K562 (cell line): ENCODE results near the gene PA2G4. TPM values are rescaled to one million over a fixed set of nuclear protein-coding genes. Genes with fewer than 3 reads are reported as not detected.

Source experiments
- ATAC-seq: fragments of 200-7000 bp; cut with Tn5 transposase; 3 replicates; pipeline ENCODE4 v1.9.1; 2020; ENCODE audit warnings: moderate library complexity
- BruUV-seq: library from RNA; stranded (reverse); fragments of 400-500 nt; replicated peaks from 2 replicates; lab custom pipeline; 2021; lab: Mats Ljungman, UMichigan
- CTCF ChIA-PET: fragments of 300-600 bp; formaldehyde crosslinking; extraction: SDS; loops from one replicate; lab custom pipeline; 2021; ENCODE audit warnings: low intra/inter-chr PET ratio; lab: Yijun Ruan, JAX
- POLR2A ChIA-PET: fragments of 300-600, 350-650 bp; sonication (Branson Sonifier 250); formaldehyde crosslinking; extraction: SDS; loops from one replicate; lab custom pipeline; 2021; ENCODE audit warnings: antibody characterized with exemption, inconsistent platforms; lab: Yijun Ruan, JAX
- DNase-seq, 4 experiments: peaks; one replicate each; pipeline versions ENCODE4 v3.0.0 to v3.0.0-alpha.2; 2011 to 2018; ENCODE audit warnings: low spot score in 3 of 4, mixed read lengths in 3 of 4; ENCODE audit errors: extremely low read depth in 1 of 4
- FAIRE-seq: peaks from 2 replicates; lab custom pipeline; 2011; peaks lifted over from hg19 to GRCh38; lab: Jason Lieb, UNC
- H2AFZ ChIP-seq: 2 replicates; pipeline ENCODE4 v1.6.0; 2011; ENCODE audit warnings: low read depth, low read length, control low read depth, inconsistent platforms
- H3K27ac ChIP-seq: fragments of 200-600 bp; 3 replicates; pipeline ENCODE4 v1.8.0; 2011; ENCODE audit warnings: low read depth, mild to moderate bottlenecking, control low read depth, inconsistent platforms, low read length, moderate library complexity, mixed read lengths; ENCODE audit errors: extremely low read depth
- H3K27me3 ChIP-seq, 2 experiments: fragments of 300-600 bp in 1 of 2; 2 replicates in 1 of 2; 3 replicates in 1 of 2; pipeline versions ENCODE4 v1.6.0 to v1.8.0; 2011; ENCODE audit warnings: inconsistent platforms in 2 of 2, low read length in 2 of 2, mild to moderate bottlenecking in 1 of 2, mixed read lengths in 1 of 2, moderate library complexity in 1 of 2; ENCODE audit not compliant: control insufficient read depth in 2 of 2, insufficient read depth in 2 of 2
- H3K36me3 ChIP-seq: fragments of 300-600 bp; 3 replicates; pipeline ENCODE4 v1.8.0; 2011; ENCODE audit warnings: mild to moderate bottlenecking, low read length, inconsistent platforms; ENCODE audit not compliant: control insufficient read depth, insufficient read depth
- H3K4me1 ChIP-seq, 2 experiments: fragments of 200-600 bp in 1 of 2; replicated peaks in 1 of 2; 2 replicates in 1 of 2; 3 replicates in 1 of 2; pipeline versions ENCODE4 v1.5.1 to v1.8.0; 2011; ENCODE audit warnings: inconsistent platforms in 2 of 2, low read length in 2 of 2, mild to moderate bottlenecking in 1 of 2, mixed read lengths in 1 of 2, moderate library complexity in 1 of 2; ENCODE audit not compliant: control insufficient read depth in 2 of 2, insufficient read depth in 2 of 2
- H3K4me2 ChIP-seq: 2 replicates; pipeline ENCODE4 v1.6.1; 2011; ENCODE audit warnings: low read length, control low read depth, inconsistent platforms, mixed read lengths; ENCODE audit not compliant: insufficient read depth
- H3K4me3 ChIP-seq: fragments of 200-600 bp; sonication (generic), shearing (Covaris generic); 2 replicates; pipeline ENCODE4 v1.5.1; 2016; ENCODE audit warnings: control low read depth, inconsistent platforms
- H3K79me2 ChIP-seq: fragments of 200-600 bp; 3 replicates; pipeline ENCODE4 v1.8.0; 2011; ENCODE audit warnings: low read length, inconsistent platforms; ENCODE audit not compliant: control insufficient read depth, insufficient read depth
- H3K9ac ChIP-seq, 2 experiments: 2 replicates each; pipeline versions ENCODE4 v1.6.0 to v1.6.1; 2011; ENCODE audit warnings: low read depth in 2 of 2, low read length in 2 of 2, control low read depth in 1 of 2, inconsistent platforms in 1 of 2, mild to moderate bottlenecking in 1 of 2, mixed read lengths in 1 of 2; ENCODE audit not compliant: insufficient read depth in 1 of 2
- H3K9me1 ChIP-seq: one replicate; pipeline ENCODE4 v1.6.0; 2011; ENCODE audit warnings: inconsistent platforms, mild to moderate bottlenecking, low read length, moderate library complexity; ENCODE audit not compliant: control insufficient read depth, insufficient read depth
- H3K9me3 ChIP-seq: replicated peaks from 2 replicates; pipeline ENCODE4 v1.5.1; 2011; ENCODE audit warnings: low read depth, low read length, inconsistent platforms; ENCODE audit not compliant: control insufficient read depth, insufficient read depth
- H4K20me1 ChIP-seq: replicated peaks from 2 replicates; pipeline ENCODE4 v1.6.1; 2011; ENCODE audit warnings: low read length, inconsistent platforms, mixed read lengths; ENCODE audit not compliant: control insufficient read depth, insufficient read depth
- BDP1 ChIP-seq: IDR thresholded peaks from 3 replicates; pipeline ENCODE4 v1.6.1; 2011; ENCODE audit not compliant: insufficient read length, insufficient read depth
- BRF2 ChIP-seq: IDR thresholded peaks from 3 replicates; pipeline ENCODE4 v1.6.1; 2011; ENCODE audit warnings: borderline replicate concordance, mild to moderate bottlenecking; ENCODE audit not compliant: insufficient read length, insufficient read depth
- CTCF ChIP-seq, 3 experiments: IDR thresholded peaks in 2 of 3; conservative IDR thresholded peaks in 1 of 3; 2 replicates each; pipeline ENCODE4 v1.5.1; 2011 to 2012; ENCODE audit warnings: low read length in 3 of 3, mild to moderate bottlenecking in 3 of 3, control low read depth in 2 of 3, improper control_type of control experiment in 1 of 3, inconsistent platforms in 1 of 3, low read depth in 1 of 3, mixed read lengths in 1 of 3, moderate library complexity in 1 of 3; ENCODE audit not compliant: insufficient read depth in 2 of 3
- FOXJ3 ChIP-seq: sonication (generic); formaldehyde crosslinking; IDR thresholded peaks from 2 replicates; pipeline ENCODE4 v1.4.0; 2020; ENCODE audit warnings: mild to moderate bottlenecking, missing genetic modification reagents
- GTF2F1 ChIP-seq: IDR thresholded peaks from 2 replicates; pipeline ENCODE4 v1.6.1; 2011; ENCODE audit warnings: low read depth, low read length, improper control_type of control experiment
- KDM1A ChIP-seq, 2 experiments: fragments of 450-650 bp; IDR thresholded peaks; 2 replicates each; pipeline ENCODE4 v1.6.1; 2016; ENCODE audit warnings: mild to moderate bottlenecking in 2 of 2
- MTF1 ChIP-seq: fragments of 250-450 bp; sonication (Bioruptor Pico); IDR thresholded peaks from 2 replicates; pipeline ENCODE4 v1.9.0; 2021; ENCODE audit warnings: moderate library complexity, mild to moderate bottlenecking, inconsistent platforms, borderline replicate concordance
- NRF1 ChIP-seq, 2 experiments: fragments of 450-650 bp; IDR thresholded peaks in 1 of 2; conservative IDR thresholded peaks in 1 of 2; 2 replicates each; pipeline ENCODE4 v1.6.1; 2014; ENCODE audit warnings: mild to moderate bottlenecking in 2 of 2
- POLR2G ChIP-seq: fragments of 200-400 bp; formaldehyde crosslinking; IDR thresholded peaks from 2 replicates; pipeline ENCODE4 v1.6.1; 2017; ENCODE audit warnings: low read depth, mild to moderate bottlenecking, antibody characterized with exemption, low read length, moderate library complexity
- POLR3G ChIP-seq: IDR thresholded peaks from 2 replicates; pipeline ENCODE4 v1.6.1; 2011; ENCODE audit not compliant: insufficient read length, insufficient replicate concordance; ENCODE audit errors: extremely low read depth
- SRSF3 ChIP-seq: fragments of 200-400 bp; formaldehyde crosslinking; IDR thresholded peaks from 2 replicates; pipeline ENCODE4 v1.6.1; 2016; ENCODE audit warnings: mild to moderate bottlenecking, low read length, moderate library complexity; ENCODE audit not compliant: insufficient read depth
- TAF9B ChIP-seq: fragments of 450-650 bp; IDR thresholded peaks from 2 replicates; pipeline ENCODE4 v1.6.1; 2018; ENCODE audit warnings: mild to moderate bottlenecking; ENCODE audit not compliant: partially characterized antibody
- ZBTB33 ChIP-seq: sonication (generic); formaldehyde crosslinking; IDR thresholded peaks from 2 replicates; pipeline ENCODE4 v1.8.1; 2023; ENCODE audit warnings: mild to moderate bottlenecking, missing genetic modification reagents
- ZNF324 ChIP-seq: fragments of 250-450 bp; sonication (Bioruptor Pico); IDR thresholded peaks from 2 replicates; pipeline ENCODE4 v1.4.0; 2020; ENCODE audit warnings: mild to moderate bottlenecking
- in situ Hi-C: fragments of 300-500 bp; cut with MboI; formaldehyde crosslinking; loops from 4 replicates; pipeline ENCODE4 v1.15.0; 2018; ENCODE audit warnings: inconsistent platforms, mixed read lengths
- intact Hi-C: fragments of 100-400 bp; cut with micrococcal nuclease; formaldehyde crosslinking; loops from 2 replicates; pipeline ENCODE4 v1.14.2; 2022
- polyA plus RNA-seq, 8 experiments: library from polyadenylated mRNA; depleted of rRNA in 4 of 8; stranded (reverse) in 5 of 8; unstranded in 3 of 8; fragments of >200 nt; fragmentation: Nextera tagmentation in 2 of 8; fragmentation: Illumina TruSeq in 1 of 8; extraction: Ambion mirVana in 2 of 8; extraction: Trizol in 1 of 8; gene quantifications; 2 replicates each; pipeline versions ENCODE4 v1.2.1 to v1.2.3, GENCODE V29; 2011 to 2014; ENCODE audit warnings: inconsistent platforms in 1 of 8, missing spikeins in 1 of 8
- total RNA-seq, 7 experiments: library from RNA; depleted of rRNA in 6 of 7; stranded (reverse); fragments of >200 nt in 6 of 7; fragmentation: Illumina TruSeq in 2 of 7; extraction: Trizol in 2 of 7; gene quantifications; 2 replicates each; pipeline versions ENCODE4 v1.2.1 to v1.2.3, GENCODE V29; 2011 to 2021; ENCODE audit warnings: low replicate concordance in 1 of 7
- TF ChIP-seq, protein P1 (sequence below): sonication (generic); IDR thresholded peaks from 2 replicates; pipeline ENCODE4 v1.6.1; 2016
- TF ChIP-seq, protein P2 (sequence below): fragments of 450-650 bp; formaldehyde crosslinking; IDR thresholded peaks from 2 replicates; pipeline ENCODE4 v1.4.0; 2020; ENCODE audit warnings: mild to moderate bottlenecking, moderate library complexity

Gene PA2G4
- total and polyA plus RNA-seq, 9 of the 15 experiments (the other 6 are each of a cell fraction or from before 2014, with no cell fraction given) = 230 to 925 (median 638) TPM

- Histone ChIP-seq H3K79me2 (no peaks in the 10 kb centered on the region), H3K4me3 (no peak overlapping the region), H3K9me3 (no peaks in the 10 kb centered on the region), H3K36me3 (no peaks in the 10 kb centered on the region), H3K27ac (no peak overlapping the region), H3K4me1 (no peaks in the 10 kb centered on the region; a peak in 1 of 5 replicates), H3K9me1 (no peaks in the 10 kb centered on the region), H3K9ac (no peak overlapping the region), H3K4me2 (no peak overlapping the region), H3K27me3 (no peaks in the 10 kb centered on the region), H4K20me1 (no peaks in the 10 kb centered on the region), H2AFZ (no peak overlapping the region)
- no TSS peak for BruUV-seq
- no peak for ATAC-seq
- no peak for FAIRE-seq
- ChIA-PET CTCF (no interaction called here), POLR2A (interaction anchor here (1.1 kb wide), 1 partner anchor 17 kb away, joined by 3 read pairs; no protein-coding TSS in a partner anchor)
- in situ Hi-C loops = no loop called here
- DNase-seq = no peak
- intact Hi-C loops = no loop called here
- TF ChIP-seq CTCF (IDR thresholded peaks at IDR 0.05 in 2 of 3, conservative IDR thresholded peaks at IDR 0.05 in 1 of 3; ENCODE audit: insufficient read depth in 2 of 3, low read depth in 1 of 3, low read length in 3 of 3) = no peak
- TF ChIP-seq BRF2 = no peak
- no peak for TF ChIP-seq FOXJ3 (CRISPR knock-in tag)
- no peak for TF ChIP-seq NRF1 (conservative IDR thresholded peaks at IDR 0.05 in 1 of 2, IDR thresholded peaks at IDR 0.05 in 1 of 2)
- TF ChIP-seq TAF9B = no peak
- TF ChIP-seq GTF2F1 = no peak
- TF ChIP-seq, protein P1, sequence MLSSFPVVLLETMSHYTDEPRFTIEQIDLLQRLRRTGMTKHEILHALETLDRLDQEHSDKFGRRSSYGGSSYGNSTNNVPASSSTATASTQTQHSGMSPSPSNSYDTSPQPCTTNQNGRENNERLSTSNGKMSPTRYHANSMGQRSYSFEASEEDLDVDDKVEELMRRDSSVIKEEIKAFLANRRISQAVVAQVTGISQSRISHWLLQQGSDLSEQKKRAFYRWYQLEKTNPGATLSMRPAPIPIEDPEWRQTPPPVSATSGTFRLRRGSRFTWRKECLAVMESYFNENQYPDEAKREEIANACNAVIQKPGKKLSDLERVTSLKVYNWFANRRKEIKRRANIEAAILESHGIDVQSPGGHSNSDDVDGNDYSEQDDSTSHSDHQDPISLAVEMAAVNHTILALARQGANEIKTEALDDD = no peak
- TF ChIP-seq, protein P2, sequence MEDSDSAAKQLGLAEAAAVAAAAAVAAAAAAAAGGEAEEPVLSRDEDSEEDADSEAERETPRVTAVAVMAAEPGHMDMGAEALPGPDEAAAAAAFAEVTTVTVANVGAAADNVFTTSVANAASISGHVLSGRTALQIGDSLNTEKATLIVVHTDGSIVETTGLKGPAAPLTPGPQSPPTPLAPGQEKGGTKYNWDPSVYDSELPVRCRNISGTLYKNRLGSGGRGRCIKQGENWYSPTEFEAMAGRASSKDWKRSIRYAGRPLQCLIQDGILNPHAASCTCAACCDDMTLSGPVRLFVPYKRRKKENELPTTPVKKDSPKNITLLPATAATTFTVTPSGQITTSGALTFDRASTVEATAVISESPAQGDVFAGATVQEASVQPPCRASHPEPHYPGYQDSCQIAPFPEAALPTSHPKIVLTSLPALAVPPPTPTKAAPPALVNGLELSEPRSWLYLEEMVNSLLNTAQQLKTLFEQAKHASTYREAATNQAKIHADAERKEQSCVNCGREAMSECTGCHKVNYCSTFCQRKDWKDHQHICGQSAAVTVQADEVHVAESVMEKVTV (CRISPR knock-in tag) = no peak
- TF ChIP-seq POLR3G = no peak
- TF ChIP-seq KDM1A (IDR thresholded peaks at IDR 0.05) = no peak
- TF ChIP-seq MTF1 (CRISPR knock-in tag) = no peak
- TF ChIP-seq BDP1 = no peak
- no peak for TF ChIP-seq SRSF3
- no peak for TF ChIP-seq ZBTB33 (CRISPR knock-in tag)
- TF ChIP-seq ZNF324 (CRISPR knock-in tag) = no peak
- TF ChIP-seq POLR2G = no peak
Measured at GRCh38 chr12:56062996-56063395, 41.4 kb upstream of the PA2G4 start.
